DOHH2 (cell line): ENCODE measurements around the gene CCNG1.
A peak's percentile ranks its signal among the peaks of the same experiment; 100 is the strongest.
"Not testable (repeated sequence)": the region's sequence is repeated elsewhere in the genome, so short reads cannot be mapped to it uniquely, and the experiment has no call there.

ENCODE experiments used
- H3F3A ChIP-seq: fragments of 200-600 bp; sonication (generic), shearing (Covaris generic); 2 replicates; pipeline ENCODE4 v1.6.0; 2016; ENCODE audit warnings: antibody characterized with exemption, mild to moderate bottlenecking; ENCODE audit not compliant: control insufficient read depth, insufficient read depth
- H3K27ac ChIP-seq: fragments of 200-600 bp; sonication (generic); 2 replicates; pipeline ENCODE4 v1.5.1; 2014; ENCODE audit warnings: low read depth, mild to moderate bottlenecking, low read length, moderate library complexity
- H3K27me3 ChIP-seq: fragments of 200-600 bp; sonication (generic); 2 replicates; pipeline ENCODE4 v1.6.1; 2014; ENCODE audit warnings: mild to moderate bottlenecking, low read length, mixed read lengths; ENCODE audit not compliant: control insufficient read depth
- H3K36me3 ChIP-seq: fragments of 200-600 bp; sonication (generic); 2 replicates; pipeline ENCODE4 v1.6.1; 2014; ENCODE audit warnings: mild to moderate bottlenecking, low read length, moderate library complexity, mixed read lengths; ENCODE audit not compliant: control insufficient read depth
- H3K4me1 ChIP-seq: fragments of 200-600 bp; sonication (generic); 2 replicates; pipeline ENCODE4 v1.6.1; 2014; ENCODE audit warnings: mild to moderate bottlenecking, low read length, mixed read lengths; ENCODE audit not compliant: control insufficient read depth
- H3K4me2 ChIP-seq: fragments of 200-600 bp; sonication (generic); 2 replicates; pipeline ENCODE4 v1.6.0; 2014; ENCODE audit warnings: mild to moderate bottlenecking, low read length, moderate library complexity
- H3K4me3 ChIP-seq: fragments of 200-600 bp; sonication (generic); 2 replicates; pipeline ENCODE4 v1.5.1; 2014; ENCODE audit warnings: mild to moderate bottlenecking, low read length, mixed read lengths
- H3K79me2 ChIP-seq: fragments of 200-600 bp; sonication (generic); 2 replicates; pipeline ENCODE4 v1.6.1; 2014; ENCODE audit warnings: mild to moderate bottlenecking, low read length, mixed read lengths; ENCODE audit not compliant: control insufficient read depth
- H3K9me2 ChIP-seq: fragments of 200-600 bp; sonication (generic); replicated peaks from 2 replicates; pipeline ENCODE4 v1.6.1; 2014; ENCODE audit warnings: mild to moderate bottlenecking, low read length, mixed read lengths; ENCODE audit not compliant: control insufficient read depth
- H3K9me3 ChIP-seq: fragments of 200-600 bp; sonication (generic); 2 replicates; pipeline ENCODE4 v1.6.1; 2014; ENCODE audit warnings: antibody characterized with exemption, low read length, mixed read lengths; ENCODE audit not compliant: control insufficient read depth, insufficient read depth
- H4K20me1 ChIP-seq: fragments of 200-600 bp; sonication (generic); 2 replicates; pipeline ENCODE4 v1.6.0; 2014; ENCODE audit warnings: low read depth, mild to moderate bottlenecking, antibody characterized with exemption, low read length, moderate library complexity; ENCODE audit not compliant: control insufficient read depth, insufficient read depth
- EZH2phosphoT487 ChIP-seq: fragments of 200-600 bp; sonication (generic); IDR thresholded peaks from 2 replicates; pipeline ENCODE4 v1.6.1; 2017; ENCODE audit warnings: borderline replicate concordance, mild to moderate bottlenecking, antibody characterized with exemption, low read length, moderate library complexity, mixed read lengths
- TF ChIP-seq, protein P1 (sequence below): fragments of 200-600 bp; sonication (generic); IDR thresholded peaks from one replicate; pipeline ENCODE4 v1.5.1; 2014; ENCODE audit warnings: antibody characterized with exemption, mild to moderate bottlenecking, low read depth, low read length; ENCODE audit not compliant: poor library complexity, severe bottlenecking

The CCNG1 gene

DNA sequence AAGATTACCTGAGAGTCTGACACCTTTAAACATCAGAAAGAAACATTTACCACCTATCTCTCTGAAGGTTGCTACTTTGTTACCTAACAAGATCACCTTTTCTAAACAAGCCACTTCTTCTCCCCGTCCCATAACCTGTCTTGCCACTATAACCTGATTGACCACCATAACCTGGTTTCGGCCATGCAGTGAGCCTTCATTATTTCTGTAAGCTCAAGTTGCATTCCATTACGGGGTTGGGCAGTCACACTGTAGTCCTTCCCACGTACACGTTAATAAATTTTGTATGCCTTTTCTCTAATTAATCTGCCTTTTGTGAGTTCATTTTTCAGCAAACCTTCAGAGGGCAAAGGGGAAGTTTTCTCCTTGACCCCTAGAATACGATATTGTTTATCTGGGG lies 28.0 kb upstream of the CCNG1 start:
- H3K4me3 ChIP-seq, result no peak overlapping the region
- H3K9me3 ChIP-seq, result no peaks in the 10 kb centered on the region
- no peaks in the 10 kb centered on the region for H3K27me3 ChIP-seq
- H3F3A ChIP-seq, result no peaks in the 10 kb centered on the region
- no peak overlapping the region for H3K4me2 ChIP-seq
- H3K4me1 ChIP-seq, result peaks cover 34% of the 10 kb centered on the region
- no peaks in the 10 kb centered on the region for H4K20me1 ChIP-seq
- no peaks in the 10 kb centered on the region for H3K36me3 ChIP-seq
- no peak for TF ChIP-seq EZH2phosphoT487
- TF ChIP-seq, protein P1, sequence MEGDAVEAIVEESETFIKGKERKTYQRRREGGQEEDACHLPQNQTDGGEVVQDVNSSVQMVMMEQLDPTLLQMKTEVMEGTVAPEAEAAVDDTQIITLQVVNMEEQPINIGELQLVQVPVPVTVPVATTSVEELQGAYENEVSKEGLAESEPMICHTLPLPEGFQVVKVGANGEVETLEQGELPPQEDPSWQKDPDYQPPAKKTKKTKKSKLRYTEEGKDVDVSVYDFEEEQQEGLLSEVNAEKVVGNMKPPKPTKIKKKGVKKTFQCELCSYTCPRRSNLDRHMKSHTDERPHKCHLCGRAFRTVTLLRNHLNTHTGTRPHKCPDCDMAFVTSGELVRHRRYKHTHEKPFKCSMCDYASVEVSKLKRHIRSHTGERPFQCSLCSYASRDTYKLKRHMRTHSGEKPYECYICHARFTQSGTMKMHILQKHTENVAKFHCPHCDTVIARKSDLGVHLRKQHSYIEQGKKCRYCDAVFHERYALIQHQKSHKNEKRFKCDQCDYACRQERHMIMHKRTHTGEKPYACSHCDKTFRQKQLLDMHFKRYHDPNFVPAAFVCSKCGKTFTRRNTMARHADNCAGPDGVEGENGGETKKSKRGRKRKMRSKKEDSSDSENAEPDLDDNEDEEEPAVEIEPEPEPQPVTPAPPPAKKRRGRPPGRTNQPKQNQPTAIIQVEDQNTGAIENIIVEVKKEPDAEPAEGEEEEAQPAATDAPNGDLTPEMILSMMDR, result no peak
- no peak overlapping the region for H3K27ac ChIP-seq
- H3K9me2 ChIP-seq, result no peaks in the 10 kb centered on the region
- no peaks in the 10 kb centered on the region for H3K79me2 ChIP-seq

GRCh38 chr5:163410505-163410904 lies 26.9 kb upstream of the CCNG1 start:
- Histone ChIP-seq H3K36me3 (no peaks in the 10 kb centered on the region), H4K20me1 (no peaks in the 10 kb centered on the region), H3K27ac (no peak overlapping the region), H3K9me3 (no peaks in the 10 kb centered on the region), H3K9me2 (no peaks in the 10 kb centered on the region), H3K79me2 (no peaks in the 10 kb centered on the region), H3K4me1 (peaks cover 34% of the 10 kb centered on the region), H3K27me3 (no peaks in the 10 kb centered on the region), H3K4me3 (no peak overlapping the region), H3K4me2 (no peak overlapping the region), H3F3A (no peaks in the 10 kb centered on the region)
- no peak for TF ChIP-seq EZH2phosphoT487
- TF ChIP-seq, protein P1, result no peak

GRCh38 chr5:163415673-163416072 lies 21.7 kb upstream of the CCNG1 start:
- H3K4me2 ChIP-seq, H3K9me2 ChIP-seq, H3K4me3 ChIP-seq, H3K9me3 ChIP-seq, H3K36me3 ChIP-seq, H3K27me3 ChIP-seq, H3F3A ChIP-seq, H3K27ac ChIP-seq, H4K20me1 ChIP-seq, H3K79me2 ChIP-seq, H3K4me1 ChIP-seq: not testable (repeated sequence)

- Histone ChIP-seq H3K4me2 (no peak overlapping the region), H3K9me3 (no peaks in the 10 kb centered on the region; the same call in 1 of the 2 replicates), H3K27ac (no peak overlapping the region)
Measured at GRCh38 chr5:163424836-163425235, 12.6 kb upstream of the CCNG1 start.

GRCh38 chr5:163426128-163426527 lies 11.3 kb upstream of the CCNG1 start:
- not testable (repeated sequence) for H4K20me1 ChIP-seq, H3K79me2 ChIP-seq, H3K9me2 ChIP-seq, H3K9me3 ChIP-seq, H3K4me1 ChIP-seq, H3K27me3 ChIP-seq, H3F3A ChIP-seq, H3K4me3 ChIP-seq, H3K27ac ChIP-seq, H3K36me3 ChIP-seq
- peak overlapping the region; percentile 37 for H3K4me2 ChIP-seq

More at GRCh38 chr5:163424836-163425235, 12.6 kb upstream of the CCNG1 start:
- TF ChIP-seq, protein P1, result no peak
- TF ChIP-seq EZH2phosphoT487, result no peak
- H3K4me1 ChIP-seq, result peaks cover 5% of the 10 kb centered on the region
- H3F3A ChIP-seq, result no peaks in the 10 kb centered on the region
- no peaks in the 10 kb centered on the region for H3K79me2 ChIP-seq
- no peaks in the 10 kb centered on the region for H3K27me3 ChIP-seq
- no peak overlapping the region for H3K4me3 ChIP-seq
- H3K36me3 ChIP-seq, result no peaks in the 10 kb centered on the region
- H4K20me1 ChIP-seq, result no peaks in the 10 kb centered on the region
- H3K9me2 ChIP-seq, result no peaks in the 10 kb centered on the region
